Caco-2 (cell line): Measurements from ENCODE around the gene MICALL2. TPM values are rescaled to one million over a fixed set of nuclear protein-coding genes. Genes with fewer than 3 reads are reported as not detected.

ENCODE experiments used
- BruUV-seq: library from RNA; stranded (reverse); fragments of 400-500 nt; replicated peaks from 2 replicates; lab custom pipeline; 2021; lab: Mats Ljungman, UMichigan
- CTCF ChIA-PET: fragments of 300-600 bp; sonication (Branson Sonifier 250); formaldehyde crosslinking; loops from one replicate; lab custom pipeline; 2022; ENCODE audit warnings: antibody characterized with exemption; lab: Charles Lee
- POLR2A ChIA-PET: fragments of 300-600 bp; sonication (Branson Sonifier 250); formaldehyde crosslinking; loops from one replicate; lab custom pipeline; 2022; ENCODE audit warnings: antibody characterized with exemption; lab: Charles Lee
- DNase-seq, 2 experiments: peaks; one replicate each; pipeline versions ENCODE4 v3.0.0 to v3.0.0-alpha.2; 2020 to 2022
- H3K27me3 ChIP-seq: replicated peaks from 2 replicates; pipeline ENCODE4 v1.6.0; 2011; ENCODE audit warnings: low read length; ENCODE audit not compliant: control insufficient read depth, insufficient read depth
- H3K36me3 ChIP-seq: 2 replicates; pipeline ENCODE4 v1.5.1; 2011; ENCODE audit warnings: low read length; ENCODE audit not compliant: control insufficient read depth, insufficient read depth
- H3K4me1 ChIP-seq: fragments of 250-450 bp; sonication (Bioruptor Pico); 2 replicates; pipeline ENCODE4 v1.5.1; 2020; ENCODE audit warnings: mild to moderate bottlenecking
- H3K4me3 ChIP-seq: 2 replicates; pipeline ENCODE4 v1.5.1; 2011; ENCODE audit warnings: low read depth, mild to moderate bottlenecking, control low read depth, low read length
- H3K9me3 ChIP-seq: fragments of 250-450 bp; sonication (Bioruptor Pico); 2 replicates; pipeline ENCODE4 v1.5.1; 2020; ENCODE audit warnings: mild to moderate bottlenecking, moderate library complexity
- H3K27ac Mint-ChIP-seq: one replicate; pipeline ENCODE4 v1.8.0; 2022; ENCODE audit warnings: mixed read lengths; ENCODE audit not compliant: unreplicated experiment
- H3K27me3 Mint-ChIP-seq: one replicate; pipeline ENCODE4 v1.8.0; 2022; ENCODE audit warnings: mixed read lengths; ENCODE audit not compliant: insufficient read depth, unreplicated experiment
- H3K36me3 Mint-ChIP-seq: one replicate; pipeline ENCODE4 v1.8.0; 2022; ENCODE audit warnings: mild to moderate bottlenecking, mixed read lengths; ENCODE audit not compliant: insufficient read depth, unreplicated experiment
- H3K4me1 Mint-ChIP-seq: one replicate; pipeline ENCODE4 v1.8.0; 2022; ENCODE audit warnings: low read depth, mixed read lengths; ENCODE audit not compliant: unreplicated experiment
- H3K4me3 Mint-ChIP-seq: one replicate; pipeline ENCODE4 v1.8.0; 2022; ENCODE audit warnings: mild to moderate bottlenecking, moderate library complexity, mixed read lengths; ENCODE audit not compliant: unreplicated experiment
- H3K9me3 Mint-ChIP-seq: one replicate; pipeline ENCODE4 v1.8.0; 2022; ENCODE audit warnings: mixed read lengths; ENCODE audit not compliant: unreplicated experiment
- CTCF ChIP-seq, 2 experiments: fragments of 200-600 bp in 1 of 2; IDR thresholded peaks; 1 replicate in 1 of 2; 2 replicates in 1 of 2; pipeline versions ENCODE4 v1.5.1 to v1.8.0; 2011 to 2022; ENCODE audit warnings: antibody characterized with exemption in 1 of 2, control low read depth in 1 of 2, inconsistent platforms in 1 of 2, low read depth in 1 of 2, low read length in 1 of 2, mild to moderate bottlenecking in 1 of 2, moderate library complexity in 1 of 2; ENCODE audit not compliant: insufficient read depth in 1 of 2, severe bottlenecking in 1 of 2, unreplicated experiment in 1 of 2
- intact Hi-C: fragments of 100-400 bp; cut with micrococcal nuclease; formaldehyde crosslinking; loops from one replicate; pipeline ENCODE4 v1.10.0; 2022; ENCODE audit not compliant: unreplicated experiment
- total RNA-seq: library from RNA; stranded (reverse); gene quantifications from 2 replicates; pipeline ENCODE4 v1.2.3, GENCODE V29; 2022

Gene MICALL2
- total RNA-seq, 1 experiment from 2014 or later = 14.7 TPM

- no peaks in the 10 kb centered on the region for H3K9me3 Mint-ChIP-seq
- Histone ChIP-seq H3K27me3 (no peaks in the 10 kb centered on the region), H3K4me3 (no peak overlapping the region), H3K9me3 (no peaks in the 10 kb centered on the region), H3K36me3 (no peaks in the 10 kb centered on the region; the same call in none of the 2 replicates), H3K4me1 (no peaks in the 10 kb centered on the region)
- H3K4me3 Mint-ChIP-seq = no peak overlapping the region
- intact Hi-C loops = no loop called here
- ChIA-PET CTCF (no interaction called here), POLR2A (no interaction called here)
- no peaks in the 10 kb centered on the region for H3K4me1 Mint-ChIP-seq
- BruUV-seq = no TSS peak
- no peak for TF ChIP-seq CTCF (IDR thresholded peaks at IDR 0.05; ENCODE audit: insufficient read depth in 1 of 2, low read depth in 1 of 2, low read length in 1 of 2, severe bottlenecking in 1 of 2, unreplicated experiment in 1 of 2)
- H3K27me3 Mint-ChIP-seq = no peaks in the 10 kb centered on the region
- peaks cover 30% of the 10 kb centered on the region for H3K36me3 Mint-ChIP-seq
- no peak for DNase-seq
- H3K27ac Mint-ChIP-seq = no peak overlapping the region
These were observed 21.4 kb upstream of the MICALL2 start for GRCh38 chr7:1480670-1481069.

- H3K27me3 ChIP-seq = no peaks in the 10 kb centered on the region
- Mint-ChIP-seq H3K36me3 (peaks cover 34% of the 10 kb centered on the region), H3K9me3 (no peaks in the 10 kb centered on the region), H3K27me3 (no peaks in the 10 kb centered on the region), H3K27ac (no peak overlapping the region), H3K4me1 (no peaks in the 10 kb centered on the region), H3K4me3 (no peak overlapping the region)
- POLR2A ChIA-PET = no interaction called here
- H3K4me3 ChIP-seq = no peak overlapping the region
- DNase-seq = no peak
- intact Hi-C loops = no loop called here
- no peaks in the 10 kb centered on the region for H3K9me3 ChIP-seq
- CTCF ChIA-PET = no interaction called here
- no peaks in the 10 kb centered on the region for H3K4me1 ChIP-seq
- TF ChIP-seq CTCF (IDR thresholded peaks at IDR 0.05; ENCODE audit: insufficient read depth in 1 of 2, low read depth in 1 of 2, low read length in 1 of 2, severe bottlenecking in 1 of 2, unreplicated experiment in 1 of 2) = no peak
- no TSS peak for BruUV-seq
- no peaks in the 10 kb centered on the region; the same call in none of the 2 replicates for H3K36me3 ChIP-seq
These were observed 20.0 kb upstream of the MICALL2 start for GRCh38 chr7:1479287-1479686.

GRCh38 chr7:1478480-1478879 is 19.2 kb upstream of the MICALL2 start:
- intact Hi-C loops = no loop called here
- Mint-ChIP-seq H3K9me3 (no peaks in the 10 kb centered on the region), H3K4me3 (no peak overlapping the region), H3K36me3 (peaks cover 37% of the 10 kb centered on the region), H3K4me1 (no peaks in the 10 kb centered on the region), H3K27ac (no peak overlapping the region), H3K27me3 (no peaks in the 10 kb centered on the region)
- no peak for TF ChIP-seq CTCF (IDR thresholded peaks at IDR 0.05; ENCODE audit: insufficient read depth in 1 of 2, low read depth in 1 of 2, low read length in 1 of 2, severe bottlenecking in 1 of 2, unreplicated experiment in 1 of 2)
- Histone ChIP-seq H3K4me1 (peaks cover 3% of the 10 kb centered on the region; the same call in 1 of the 2 replicates), H3K9me3 (no peaks in the 10 kb centered on the region), H3K4me3 (no peak overlapping the region), H3K36me3 (no peaks in the 10 kb centered on the region; the same call in none of the 2 replicates), H3K27me3 (no peaks in the 10 kb centered on the region)
- POLR2A ChIA-PET = no interaction called here
- no TSS peak for BruUV-seq
- no peak for DNase-seq
- CTCF ChIA-PET = no interaction called here
